H9 (cell line): ENCODE results near the gene SCN4A. TPM values are rescaled to one million over a fixed set of nuclear protein-coding genes. Genes with fewer than 3 reads are reported as not detected.

Source experiments
- DNase-seq: peaks from one replicate; pipeline ENCODE4 v3.0.0-alpha.2; 2017
- H2AFZ ChIP-seq: one replicate; pipeline ENCODE4 v1.6.1; 2013; ENCODE audit warnings: mild to moderate bottlenecking, low read length, control low read depth, moderate library complexity
- H2AK5ac ChIP-seq: 2 replicates; pipeline ENCODE4 v1.6.1; 2013; ENCODE audit warnings: low read length, control low read depth, mixed read lengths; ENCODE audit not compliant: insufficient read length
- H2BK120ac ChIP-seq: one replicate; pipeline ENCODE4 v1.6.1; 2013; ENCODE audit warnings: low read depth, mild to moderate bottlenecking, low read length, control low read depth, inconsistent platforms; ENCODE audit not compliant: poor library complexity, severe bottlenecking
- H2BK12ac ChIP-seq: 2 replicates; pipeline ENCODE4 v1.6.1; 2013; ENCODE audit warnings: low read length, control low read depth, mixed read lengths, low read depth; ENCODE audit not compliant: insufficient read length
- H2BK15ac ChIP-seq: 2 replicates; pipeline ENCODE4 v1.6.1; 2013; ENCODE audit warnings: low read depth, low read length, control low read depth
- H2BK20ac ChIP-seq: one replicate; pipeline ENCODE4 v1.6.1; 2013; ENCODE audit warnings: low read depth, mild to moderate bottlenecking, low read length, control low read depth, inconsistent platforms; ENCODE audit not compliant: poor library complexity, severe bottlenecking
- H2BK5ac ChIP-seq: 2 replicates; pipeline ENCODE4 v1.6.1; 2013; ENCODE audit warnings: low read length, control low read depth, mixed read lengths; ENCODE audit not compliant: insufficient read length
- H3K14ac ChIP-seq: 2 replicates; pipeline ENCODE4 v1.6.1; 2013; ENCODE audit warnings: low read length, control low read depth; ENCODE audit not compliant: insufficient read depth
- H3K18ac ChIP-seq: 2 replicates; pipeline ENCODE4 v1.6.1; 2013; ENCODE audit warnings: low read depth, mild to moderate bottlenecking, mixed read lengths, low read length, control low read depth; ENCODE audit not compliant: insufficient read length
- H3K23ac ChIP-seq: 2 replicates; pipeline ENCODE4 v1.6.1; 2013; ENCODE audit warnings: low read length, control low read depth, mixed read lengths, low read depth; ENCODE audit not compliant: insufficient read length
- H3K23me2 ChIP-seq: 2 replicates; pipeline ENCODE4 v1.6.1; 2013; ENCODE audit warnings: low read depth, mild to moderate bottlenecking, mixed read lengths, low read length, control low read depth; ENCODE audit not compliant: insufficient read length, poor library complexity, severe bottlenecking
- H3K27ac ChIP-seq: 2 replicates; pipeline ENCODE4 v1.5.1; 2013; ENCODE audit warnings: low read length, control low read depth, mixed read lengths, low read depth; ENCODE audit not compliant: insufficient read length
- H3K27me3 ChIP-seq: 2 replicates; pipeline ENCODE4 v1.6.1; 2013; ENCODE audit warnings: low read length, control low read depth, inconsistent platforms; ENCODE audit not compliant: insufficient read depth
- H3K4ac ChIP-seq: 2 replicates; pipeline ENCODE4 v1.6.1; 2013; ENCODE audit warnings: low read depth, mild to moderate bottlenecking, control low read depth, inconsistent platforms, low read length, moderate library complexity
- H3K4me1 ChIP-seq: 2 replicates; pipeline ENCODE4 v1.6.1; 2013; ENCODE audit warnings: low read length, control low read depth, inconsistent platforms; ENCODE audit not compliant: insufficient read depth
- H3K4me2 ChIP-seq: 2 replicates; pipeline ENCODE4 v1.6.1; 2013; ENCODE audit warnings: low read length, control low read depth, mixed read lengths; ENCODE audit not compliant: insufficient read length, insufficient read depth
- H3K56ac ChIP-seq: 2 replicates; pipeline ENCODE4 v1.6.1; 2013; ENCODE audit warnings: low read depth, mild to moderate bottlenecking, mixed read lengths, low read length, control low read depth; ENCODE audit not compliant: insufficient read length
- H3K79me1 ChIP-seq: 2 replicates; pipeline ENCODE4 v1.6.1; 2013; ENCODE audit warnings: low read depth, mild to moderate bottlenecking, moderate library complexity, low read length, control low read depth, inconsistent platforms; ENCODE audit not compliant: insufficient read depth, poor library complexity, severe bottlenecking
- H3K79me2 ChIP-seq: 2 replicates; pipeline ENCODE4 v1.6.1; 2013; ENCODE audit warnings: low read length, control low read depth, inconsistent platforms; ENCODE audit not compliant: insufficient read depth
- H3K9ac ChIP-seq: 2 replicates; pipeline ENCODE4 v1.6.1; 2013; ENCODE audit warnings: low read length, control low read depth, mixed read lengths; ENCODE audit not compliant: insufficient read length; ENCODE audit errors: extremely low read depth
- H3K9me3 ChIP-seq: one replicate; pipeline ENCODE4 v1.6.1; 2013; ENCODE audit warnings: low read depth, low read length, inconsistent platforms; ENCODE audit not compliant: control insufficient read depth
- H3T11ph ChIP-seq: one replicate; pipeline ENCODE4 v1.6.1; 2013; ENCODE audit warnings: mild to moderate bottlenecking, low read length, control low read depth, inconsistent platforms
- H4K20me1 ChIP-seq: one replicate; pipeline ENCODE4 v1.6.1; 2013; ENCODE audit not compliant: control insufficient read depth, insufficient read length, insufficient read depth
- H4K5ac ChIP-seq: 2 replicates; pipeline ENCODE4 v1.6.1; 2013; ENCODE audit warnings: low read depth, mild to moderate bottlenecking, mixed read lengths, low read length, control low read depth; ENCODE audit not compliant: insufficient read length
- H4K8ac ChIP-seq: replicated peaks from 2 replicates; pipeline ENCODE4 v1.6.1; 2013; ENCODE audit warnings: low read length, control low read depth, mixed read lengths, low read depth; ENCODE audit not compliant: insufficient read length
- H4K91ac ChIP-seq: 2 replicates; pipeline ENCODE4 v1.6.1; 2013; ENCODE audit warnings: low read depth, mild to moderate bottlenecking, moderate library complexity, mixed read lengths, low read length, control low read depth; ENCODE audit not compliant: insufficient read length
- H3K27ac Mint-ChIP-seq, 3 experiments: 2 replicates in 2 of 3; 3 replicates in 1 of 3; pipeline ENCODE4 v1.8.0; 2020 to 2021; ENCODE audit warnings: mixed read lengths in 3 of 3, mild to moderate bottlenecking in 1 of 3, moderate library complexity in 1 of 3
- H3K27me3 Mint-ChIP-seq: 2 replicates; pipeline ENCODE4 v1.8.0; 2021; ENCODE audit warnings: low read depth, mild to moderate bottlenecking, moderate library complexity, mixed read lengths
- H3K36me3 Mint-ChIP-seq, 3 experiments: 2 replicates in 2 of 3; 3 replicates in 1 of 3; pipeline ENCODE4 v1.8.0; 2020 to 2021; ENCODE audit warnings: low read depth in 3 of 3, mixed read lengths in 3 of 3; ENCODE audit not compliant: insufficient read depth in 1 of 3
- H3K4me1 Mint-ChIP-seq, 2 experiments: 2 replicates each; pipeline ENCODE4 v1.8.0; 2020; ENCODE audit warnings: mixed read lengths in 2 of 2
- H3K4me3 Mint-ChIP-seq, 2 experiments: 2 replicates in 1 of 2; 3 replicates in 1 of 2; pipeline ENCODE4 v1.8.0; 2020 to 2021; ENCODE audit warnings: mild to moderate bottlenecking in 2 of 2, mixed read lengths in 2 of 2, moderate library complexity in 1 of 2
- H3K9me3 Mint-ChIP-seq, 2 experiments: 2 replicates in 1 of 2; 3 replicates in 1 of 2; pipeline ENCODE4 v1.8.0; 2020; ENCODE audit warnings: mild to moderate bottlenecking in 2 of 2, mixed read lengths in 2 of 2, moderate library complexity in 1 of 2
- WGBS: extraction: QIAGEN DNeasy Blood & Tissue Kit; methylation state at CpG from one replicate; pipeline ENCODE4 v1.1.7; 2013; ENCODE audit warnings: missing lambda C conversion rate, low lambda C conversion rate, mixed read lengths; ENCODE audit not compliant: insufficient read length; ENCODE audit errors: extremely low coverage; 5-methylcytosine and 5-hydroxymethylcytosine counted together
- total RNA-seq: library from RNA; stranded (reverse); gene quantifications from 2 replicates; pipeline ENCODE4 v1.2.1, GENCODE V29; 2021
- TF ChIP-seq, protein P1 (sequence below): fragments of 200-600 bp; sonication (generic); conservative IDR thresholded peaks from 3 replicates; pipeline ENCODE4 v1.8.0; 2021; ENCODE audit warnings: antibody characterized with exemption, mild to moderate bottlenecking

The SCN4A gene
- total RNA-seq, 1 experiment from 2014 or later, result 5.8 TPM

GRCh38 chr17:64002658-64003525 lies 30.2 kb upstream of the SCN4A start:
- no peak overlapping the region for H2AK5ac ChIP-seq
- no peak overlapping the region for H3K4me2 ChIP-seq
- no peak overlapping the region for H3K27ac ChIP-seq
- H3K23me2 ChIP-seq, result peaks cover 6% of the 10 kb centered on the region
- H3K56ac ChIP-seq, result no peak overlapping the region
- Mint-ChIP-seq H3K4me3 (no peak overlapping the region), H3K36me3 (0 out of 7 replicates have a peak, but pooled peaks cover 0 to 2% (median 0%) of the 10 kb centered on the region in 3 experiments), H3K4me1 (peaks cover 6 to 21% of the 10 kb centered on the region in 2 experiments), H3K9me3 (no peaks in the 10 kb centered on the region; a peak in 1 of 5 replicates), H3K27ac (no peak overlapping the region), H3K27me3 (peaks cover 22% of the 10 kb centered on the region)
- no peak overlapping the region for H4K91ac ChIP-seq
- no peaks in the 10 kb centered on the region for H3K4me1 ChIP-seq
- no peak overlapping the region for H2BK20ac ChIP-seq
- no peak overlapping the region for H2BK5ac ChIP-seq
- H3T11ph ChIP-seq, result no peak overlapping the region
- no peaks in the 10 kb centered on the region for H3K79me2 ChIP-seq
- no peak overlapping the region for H3K4ac ChIP-seq
- no peak overlapping the region for H3K23ac ChIP-seq
- no peak overlapping the region; the same call in 1 of the 2 replicates for H3K14ac ChIP-seq
- H4K8ac ChIP-seq, result no peak overlapping the region
- TF ChIP-seq, protein P1, sequence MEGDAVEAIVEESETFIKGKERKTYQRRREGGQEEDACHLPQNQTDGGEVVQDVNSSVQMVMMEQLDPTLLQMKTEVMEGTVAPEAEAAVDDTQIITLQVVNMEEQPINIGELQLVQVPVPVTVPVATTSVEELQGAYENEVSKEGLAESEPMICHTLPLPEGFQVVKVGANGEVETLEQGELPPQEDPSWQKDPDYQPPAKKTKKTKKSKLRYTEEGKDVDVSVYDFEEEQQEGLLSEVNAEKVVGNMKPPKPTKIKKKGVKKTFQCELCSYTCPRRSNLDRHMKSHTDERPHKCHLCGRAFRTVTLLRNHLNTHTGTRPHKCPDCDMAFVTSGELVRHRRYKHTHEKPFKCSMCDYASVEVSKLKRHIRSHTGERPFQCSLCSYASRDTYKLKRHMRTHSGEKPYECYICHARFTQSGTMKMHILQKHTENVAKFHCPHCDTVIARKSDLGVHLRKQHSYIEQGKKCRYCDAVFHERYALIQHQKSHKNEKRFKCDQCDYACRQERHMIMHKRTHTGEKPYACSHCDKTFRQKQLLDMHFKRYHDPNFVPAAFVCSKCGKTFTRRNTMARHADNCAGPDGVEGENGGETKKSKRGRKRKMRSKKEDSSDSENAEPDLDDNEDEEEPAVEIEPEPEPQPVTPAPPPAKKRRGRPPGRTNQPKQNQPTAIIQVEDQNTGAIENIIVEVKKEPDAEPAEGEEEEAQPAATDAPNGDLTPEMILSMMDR, result no peak
- no peak overlapping the region for H2BK15ac ChIP-seq
- no peaks in the 10 kb centered on the region for H3K9me3 ChIP-seq
- DNase-seq, result peak; percentile 26
- no peak overlapping the region for H4K5ac ChIP-seq
- WGBS, result no CpG with 5 or more reads among the region's 22 CpGs
- H3K27me3 ChIP-seq, result no peaks in the 10 kb centered on the region
- H2BK12ac ChIP-seq, result no peak overlapping the region
- no peak overlapping the region for H3K9ac ChIP-seq
- no peak overlapping the region for H2BK120ac ChIP-seq
- H3K18ac ChIP-seq, result no peak overlapping the region
- H3K79me1 ChIP-seq, result no peaks in the 10 kb centered on the region
- no peak overlapping the region for H2AFZ ChIP-seq
- no peaks in the 10 kb centered on the region for H4K20me1 ChIP-seq
